Effector memory CD4-positive, alpha-beta T cell (primary cell): ENCODE data around the gene KDM7A.
"Not testable (repeated sequence)": the region's sequence is repeated elsewhere in the genome, so short reads cannot be mapped to it uniquely, and the experiment has no call there.

Source experiments
- DNase-seq, 3 donors: peaks; one replicate each; pipeline ENCODE4 v3.0.0-alpha.2; 2020
- H3K27ac ChIP-seq: 2 replicates; pipeline ENCODE4 v1.7.0; 2013; ENCODE audit warnings: mild to moderate bottlenecking, low read length, moderate library complexity; ENCODE audit not compliant: insufficient read depth, poor library complexity, severe bottlenecking
- H3K27me3 ChIP-seq: replicated peaks from 2 replicates; pipeline ENCODE4 v1.7.0; 2013; ENCODE audit warnings: mild to moderate bottlenecking, low read length; ENCODE audit not compliant: insufficient read depth, control insufficient read depth, poor library complexity, severe bottlenecking
- H3K36me3 ChIP-seq: 2 replicates; pipeline ENCODE4 v1.7.0; 2013; ENCODE audit warnings: mild to moderate bottlenecking, low read length, moderate library complexity; ENCODE audit not compliant: control insufficient read depth, insufficient read depth
- H3K4me1 ChIP-seq: 2 replicates; pipeline ENCODE4 v1.7.0; 2013; ENCODE audit warnings: low read length, mild to moderate bottlenecking; ENCODE audit not compliant: control insufficient read depth, insufficient read depth, poor library complexity, severe bottlenecking
- H3K4me3 ChIP-seq: 2 replicates; pipeline ENCODE4 v1.7.0; 2013; ENCODE audit warnings: low read length, low read depth, mild to moderate bottlenecking; ENCODE audit not compliant: insufficient read depth, poor library complexity, severe bottlenecking
- H3K9me3 ChIP-seq: 2 replicates; pipeline ENCODE4 v1.7.0; 2013; ENCODE audit warnings: mild to moderate bottlenecking, low read length, moderate library complexity; ENCODE audit not compliant: control insufficient read depth

The KDM7A gene

GRCh38 chr7:140214075-140214684, 37.4 kb upstream of the KDM7A start:
- DNase-seq: no peak
- Histone ChIP-seq H3K4me1 (peaks cover 13% of the 10 kb centered on the region), H3K9me3 (no peaks in the 10 kb centered on the region), H3K36me3 (no peaks in the 10 kb centered on the region), H3K27me3 (no peaks in the 10 kb centered on the region), H3K4me3 (no peak overlapping the region), H3K27ac (no peak overlapping the region)

DNA sequence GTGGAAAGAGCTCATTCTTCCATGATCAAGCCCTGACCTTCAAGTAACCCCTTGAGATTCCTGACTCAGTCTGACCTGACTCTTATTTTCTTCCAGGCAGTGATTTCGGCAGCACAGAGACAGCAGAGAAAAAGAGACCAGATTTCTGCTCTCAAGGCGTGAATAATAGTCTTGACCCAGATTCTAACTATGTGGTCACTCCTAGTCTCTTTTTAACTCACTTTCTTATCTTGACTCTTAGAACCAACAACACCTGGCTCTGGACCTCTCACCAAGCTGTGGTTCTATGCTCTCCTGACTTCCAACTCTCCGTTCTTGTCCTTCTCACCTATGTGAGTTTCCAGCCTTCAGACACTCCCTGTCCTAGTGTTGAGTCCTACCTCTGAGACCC, 36.9 kb upstream of the KDM7A start:
- Histone ChIP-seq H3K4me1 (peaks cover 13% of the 10 kb centered on the region), H3K27me3 (no peaks in the 10 kb centered on the region), H3K27ac (no peak overlapping the region), H3K36me3 (no peaks in the 10 kb centered on the region), H3K9me3 (no peaks in the 10 kb centered on the region), H3K4me3 (no peak overlapping the region)
- no peak for DNase-seq

- Histone ChIP-seq H3K4me1 (peaks cover 13% of the 10 kb centered on the region), H3K27ac (no peak overlapping the region), H3K36me3 (no peaks in the 10 kb centered on the region), H3K4me3 (no peak overlapping the region), H3K27me3 (no peaks in the 10 kb centered on the region), H3K9me3 (no peaks in the 10 kb centered on the region)
- no peak for DNase-seq
Observed at GRCh38 chr7:140212100-140212881, 35.5 kb upstream of the KDM7A start.

DNA sequence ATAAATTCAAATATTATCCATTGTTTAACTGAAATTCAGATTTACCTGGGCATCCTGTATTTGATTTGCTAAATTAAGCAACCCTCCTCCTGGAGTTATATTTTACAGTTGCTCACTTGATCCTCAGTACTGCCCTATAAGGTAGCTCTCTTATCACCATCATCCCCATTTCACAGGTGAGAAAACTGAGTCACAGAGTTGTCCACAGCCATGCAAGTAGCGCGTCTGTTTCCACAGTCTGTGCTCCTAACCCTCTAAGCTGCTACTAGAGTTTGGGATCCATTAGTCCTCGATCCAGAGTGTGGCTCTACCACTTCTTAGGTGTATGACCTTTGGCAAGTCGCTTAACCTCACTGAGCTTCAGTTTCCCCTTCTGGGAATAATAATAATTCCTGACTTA, 34.9 kb upstream of the KDM7A start:
- Histone ChIP-seq H3K9me3 (no peaks in the 10 kb centered on the region), H3K27ac (no peak overlapping the region), H3K36me3 (no peaks in the 10 kb centered on the region), H3K4me1 (peaks cover 13% of the 10 kb centered on the region), H3K4me3 (no peak overlapping the region), H3K27me3 (no peaks in the 10 kb centered on the region)
- DNase-seq: no peak

GRCh38 chr7:140209866-140210609, 33.3 kb upstream of the KDM7A start:
- DNase-seq: no peak

GRCh38 chr7:140206616-140207389, 30.0 kb upstream of the KDM7A start:
- no peaks in the 10 kb centered on the region for H3K27me3 ChIP-seq
- no peak overlapping the region for H3K27ac ChIP-seq
- no peaks in the 10 kb centered on the region for H3K9me3 ChIP-seq
- no peak overlapping the region for H3K4me3 ChIP-seq
- no peak for DNase-seq
- no peaks in the 10 kb centered on the region for H3K36me3 ChIP-seq
- H3K4me1 ChIP-seq: peaks cover 5% of the 10 kb centered on the region

More at GRCh38 chr7:140209866-140210609, 33.3 kb upstream of the KDM7A start:
- peaks cover 13% of the 10 kb centered on the region for H3K4me1 ChIP-seq
- H3K27ac ChIP-seq: no peak overlapping the region
- no peaks in the 10 kb centered on the region for H3K9me3 ChIP-seq
- no peaks in the 10 kb centered on the region for H3K36me3 ChIP-seq
- H3K4me3 ChIP-seq: no peak overlapping the region
- no peaks in the 10 kb centered on the region for H3K27me3 ChIP-seq

- H3K4me1 ChIP-seq: peaks cover 5% of the 10 kb centered on the region
- H3K27ac ChIP-seq: no peak overlapping the region
- H3K9me3 ChIP-seq: no peaks in the 10 kb centered on the region
- H3K4me3 ChIP-seq: no peak overlapping the region
- no peaks in the 10 kb centered on the region for H3K36me3 ChIP-seq
- H3K27me3 ChIP-seq: no peaks in the 10 kb centered on the region
- no peak for DNase-seq
Observed at GRCh38 chr7:140205600-140205999, 28.8 kb upstream of the KDM7A start.

DNA sequence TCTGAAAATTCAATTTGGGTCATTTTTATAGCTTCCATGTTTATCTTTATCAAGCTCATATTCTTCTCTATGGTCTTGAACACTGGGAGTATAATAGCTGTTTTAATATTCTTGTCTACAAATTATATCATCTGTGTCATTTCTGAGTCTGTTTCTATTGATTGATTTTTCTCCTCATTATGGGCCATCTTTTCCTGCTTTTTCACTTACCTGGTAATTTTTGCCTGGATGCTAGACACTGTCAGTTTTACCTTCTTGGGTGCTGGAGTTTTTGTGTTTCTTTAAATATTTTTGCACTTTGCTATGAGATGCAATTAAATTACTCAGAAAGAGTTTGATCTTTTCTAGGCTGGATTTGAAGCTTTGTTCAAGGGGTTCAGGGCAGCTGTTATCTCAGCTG, 26.8 kb upstream of the KDM7A start:
- Histone ChIP-seq H3K36me3 (no peaks in the 10 kb centered on the region), H3K27me3 (no peaks in the 10 kb centered on the region), H3K4me1 (no peaks in the 10 kb centered on the region), H3K4me3 (no peak overlapping the region), H3K9me3 (no peaks in the 10 kb centered on the region), H3K27ac (no peak overlapping the region)
- DNase-seq: no peak

DNA sequence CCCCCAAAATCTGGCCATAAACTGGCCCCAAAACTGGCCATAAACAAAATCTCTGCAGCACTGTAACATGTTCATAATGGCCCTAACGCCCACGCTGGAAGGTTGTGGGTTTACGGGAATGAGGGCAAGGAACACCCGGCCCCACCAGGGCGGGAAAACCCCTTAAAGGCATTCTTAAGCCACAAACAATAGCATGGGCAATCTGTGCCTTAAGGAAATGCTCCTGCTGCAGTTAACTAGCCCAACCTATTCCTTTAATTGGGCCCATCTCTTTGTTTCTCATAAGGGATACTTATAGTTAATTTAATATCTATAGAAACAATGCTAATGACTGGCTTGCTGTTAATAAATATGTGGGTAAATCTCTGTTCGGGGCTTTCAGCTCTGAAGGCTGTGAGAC, 26.2 kb upstream of the KDM7A start:
- not testable (repeated sequence) for H3K27me3 ChIP-seq, H3K4me3 ChIP-seq, H3K36me3 ChIP-seq, H3K27ac ChIP-seq, DNase-seq, H3K9me3 ChIP-seq, H3K4me1 ChIP-seq
